ENCODE data around the gene THEM4.

THEM4 gene

DNA sequence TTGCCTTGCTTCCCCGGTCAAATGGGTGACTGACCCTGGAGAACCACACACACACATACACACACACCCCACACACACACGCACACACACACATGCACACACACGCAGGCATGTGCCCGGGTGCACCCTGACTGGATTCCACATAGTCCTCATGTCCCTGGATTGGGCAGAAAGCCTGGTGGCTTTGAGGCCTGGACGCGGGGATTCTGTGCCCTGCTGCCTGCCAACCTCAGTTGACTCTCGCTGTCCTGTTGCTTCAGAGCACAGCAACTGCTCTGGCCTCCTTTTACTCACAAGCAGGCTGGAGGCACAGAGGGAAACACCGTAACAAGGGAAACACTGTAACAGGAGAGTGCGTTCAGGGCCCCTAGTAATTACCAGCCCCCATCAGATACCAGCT lies 84.1 kb downstream of the THEM4 start:
- TF ChIP-seq POLR2A (IDR thresholded peaks at IDR 0.05; ENCODE audit: extremely low read depth, insufficient read length) (no peak), MYC (IDR thresholded peaks at IDR 0.05; ENCODE audit: low read depth, low read length) (no peak)
- TF ChIP-seq, protein P1, sequence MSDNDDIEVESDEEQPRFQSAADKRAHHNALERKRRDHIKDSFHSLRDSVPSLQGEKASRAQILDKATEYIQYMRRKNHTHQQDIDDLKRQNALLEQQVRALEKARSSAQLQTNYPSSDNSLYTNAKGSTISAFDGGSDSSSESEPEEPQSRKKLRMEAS (IDR thresholded peaks at IDR 0.05; ENCODE audit: low read depth, low read length) = no peak
- TF ChIP-seq, protein P2, sequence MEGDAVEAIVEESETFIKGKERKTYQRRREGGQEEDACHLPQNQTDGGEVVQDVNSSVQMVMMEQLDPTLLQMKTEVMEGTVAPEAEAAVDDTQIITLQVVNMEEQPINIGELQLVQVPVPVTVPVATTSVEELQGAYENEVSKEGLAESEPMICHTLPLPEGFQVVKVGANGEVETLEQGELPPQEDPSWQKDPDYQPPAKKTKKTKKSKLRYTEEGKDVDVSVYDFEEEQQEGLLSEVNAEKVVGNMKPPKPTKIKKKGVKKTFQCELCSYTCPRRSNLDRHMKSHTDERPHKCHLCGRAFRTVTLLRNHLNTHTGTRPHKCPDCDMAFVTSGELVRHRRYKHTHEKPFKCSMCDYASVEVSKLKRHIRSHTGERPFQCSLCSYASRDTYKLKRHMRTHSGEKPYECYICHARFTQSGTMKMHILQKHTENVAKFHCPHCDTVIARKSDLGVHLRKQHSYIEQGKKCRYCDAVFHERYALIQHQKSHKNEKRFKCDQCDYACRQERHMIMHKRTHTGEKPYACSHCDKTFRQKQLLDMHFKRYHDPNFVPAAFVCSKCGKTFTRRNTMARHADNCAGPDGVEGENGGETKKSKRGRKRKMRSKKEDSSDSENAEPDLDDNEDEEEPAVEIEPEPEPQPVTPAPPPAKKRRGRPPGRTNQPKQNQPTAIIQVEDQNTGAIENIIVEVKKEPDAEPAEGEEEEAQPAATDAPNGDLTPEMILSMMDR (IDR thresholded peaks at IDR 0.05; ENCODE audit: low read depth, low read length) = no peak
- H3K4me3 ChIP-seq (ENCODE audit: low read depth, low read length) = no peak overlapping the region
- DNase-seq (ENCODE audit: low read depth) = no peak
